Measurements from ENCODE around the gene SLC7A6.

Gene SLC7A6

GRCh38 chr16:68255712-68256111 lies 8.6 kb upstream of the SLC7A6 start:
- DNase-seq: no peak

GRCh38 chr16:68257251-68257905 lies 6.9 kb upstream of the SLC7A6 start:
- DNase-seq: no peak

- DNase-seq: peak; percentile 76
Observed at GRCh38 chr16:68257906-68258800, 6.2 kb upstream of the SLC7A6 start.

GRCh38 chr16:68259007-68259825 lies 5.1 kb upstream of the SLC7A6 start:
- no peak for DNase-seq

- no peak for DNase-seq
Observed at GRCh38 chr16:68263559-68264127, 683 bp upstream of the SLC7A6 start.

- no peak for DNase-seq
Observed at GRCh38 chr16:68265078-68265920, 973 bp downstream of the SLC7A6 start.

GRCh38 chr16:68267612-68268405 lies 3.5 kb downstream of the SLC7A6 start:
- DNase-seq: no peak

GRCh38 chr16:68269793-68270192 lies 5.5 kb downstream of the SLC7A6 start:
- no peak for DNase-seq

- DNase-seq: no peak
Observed at GRCh38 chr16:68270353-68270752, 6.0 kb downstream of the SLC7A6 start.

GRCh38 chr16:68272507-68273209 lies 8.3 kb downstream of the SLC7A6 start:
- no peak for DNase-seq

GRCh38 chr16:68273459-68273858 lies 9.1 kb downstream of the SLC7A6 start:
- DNase-seq: no peak

GRCh38 chr16:68273896-68274295 lies 9.6 kb downstream of the SLC7A6 start:
- no peak for DNase-seq

GRCh38 chr16:68274441-68274840 lies 10.1 kb downstream of the SLC7A6 start:
- DNase-seq: no peak

GRCh38 chr16:68275611-68276191 lies 11.4 kb downstream of the SLC7A6 start:
- DNase-seq: no peak

GRCh38 chr16:68276223-68276622 lies 11.9 kb downstream of the SLC7A6 start:
- DNase-seq: no peak

GRCh38 chr16:68279726-68280558 lies 15.6 kb downstream of the SLC7A6 start:
- DNase-seq: no peak

- DNase-seq: no peak
Observed at GRCh38 chr16:68281368-68282063, 17.2 kb downstream of the SLC7A6 start.

- DNase-seq: no peak
Observed at GRCh38 chr16:68282064-68282452, 17.7 kb downstream of the SLC7A6 start.
